ENCODE measurements around the gene SYNGR1.

- TF ChIP-seq, protein P1, sequence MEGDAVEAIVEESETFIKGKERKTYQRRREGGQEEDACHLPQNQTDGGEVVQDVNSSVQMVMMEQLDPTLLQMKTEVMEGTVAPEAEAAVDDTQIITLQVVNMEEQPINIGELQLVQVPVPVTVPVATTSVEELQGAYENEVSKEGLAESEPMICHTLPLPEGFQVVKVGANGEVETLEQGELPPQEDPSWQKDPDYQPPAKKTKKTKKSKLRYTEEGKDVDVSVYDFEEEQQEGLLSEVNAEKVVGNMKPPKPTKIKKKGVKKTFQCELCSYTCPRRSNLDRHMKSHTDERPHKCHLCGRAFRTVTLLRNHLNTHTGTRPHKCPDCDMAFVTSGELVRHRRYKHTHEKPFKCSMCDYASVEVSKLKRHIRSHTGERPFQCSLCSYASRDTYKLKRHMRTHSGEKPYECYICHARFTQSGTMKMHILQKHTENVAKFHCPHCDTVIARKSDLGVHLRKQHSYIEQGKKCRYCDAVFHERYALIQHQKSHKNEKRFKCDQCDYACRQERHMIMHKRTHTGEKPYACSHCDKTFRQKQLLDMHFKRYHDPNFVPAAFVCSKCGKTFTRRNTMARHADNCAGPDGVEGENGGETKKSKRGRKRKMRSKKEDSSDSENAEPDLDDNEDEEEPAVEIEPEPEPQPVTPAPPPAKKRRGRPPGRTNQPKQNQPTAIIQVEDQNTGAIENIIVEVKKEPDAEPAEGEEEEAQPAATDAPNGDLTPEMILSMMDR (IDR thresholded peaks at IDR 0.05) = no peak
- no peak for TF ChIP-seq POLR2A (IDR thresholded peaks at IDR 0.05)
These were observed 11.1 kb downstream of the SYNGR1 start for GRCh38 chr22:39360674-39361413.

Measured in esophagus squamous epithelium (tissue), 4 donors.